GM21786 (cell line): ENCODE results near the gene DUSP3.

Experiments
- ATAC-seq: cut with Tn5 transposase; IDR thresholded peaks from one replicate; pipeline ENCODE4 v1.9.1; 2021; ENCODE audit not compliant: unreplicated experiment

DUSP3 gene

DNA sequence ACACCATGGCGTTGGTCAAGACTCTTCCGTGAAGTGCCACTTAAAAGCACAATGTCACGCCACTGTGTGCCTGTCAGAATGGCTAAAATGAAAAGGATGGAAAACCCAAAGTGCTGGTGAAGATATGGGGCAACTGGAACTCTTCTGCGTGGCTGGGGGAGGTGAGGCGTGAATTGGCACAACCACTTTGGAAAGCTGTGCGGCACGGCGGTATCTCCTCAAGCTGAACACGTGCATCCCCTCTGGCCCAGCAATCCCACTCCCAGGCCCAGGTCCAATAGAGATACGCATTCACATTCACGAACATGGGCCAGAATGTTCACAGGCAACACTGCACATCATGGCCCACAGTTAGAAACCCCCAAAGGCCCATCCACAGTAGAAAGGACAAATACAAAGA lies 8.9 kb downstream of the DUSP3 start:
- no peak for ATAC-seq

DNA sequence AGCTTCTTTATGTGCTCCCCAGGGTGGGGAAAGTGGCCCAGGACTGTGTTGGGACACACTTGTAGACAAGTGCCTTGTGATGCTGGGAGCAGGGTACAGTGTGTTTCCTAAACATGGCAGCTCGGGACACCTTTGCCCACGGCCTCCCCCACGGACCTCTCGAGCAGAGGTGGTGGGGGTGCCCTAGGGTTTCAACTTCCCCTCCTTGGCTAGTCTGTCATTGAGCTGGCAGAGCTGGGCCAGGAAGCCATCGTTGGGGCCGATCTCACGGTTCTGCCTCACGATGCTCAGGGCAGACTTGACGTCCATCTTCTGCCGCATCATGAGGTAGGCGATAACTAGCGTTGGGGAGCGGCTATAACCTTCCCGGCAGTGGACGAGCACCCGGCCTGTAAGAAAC lies 9.4 kb downstream of the DUSP3 start:
- ATAC-seq, result no peak

DNA sequence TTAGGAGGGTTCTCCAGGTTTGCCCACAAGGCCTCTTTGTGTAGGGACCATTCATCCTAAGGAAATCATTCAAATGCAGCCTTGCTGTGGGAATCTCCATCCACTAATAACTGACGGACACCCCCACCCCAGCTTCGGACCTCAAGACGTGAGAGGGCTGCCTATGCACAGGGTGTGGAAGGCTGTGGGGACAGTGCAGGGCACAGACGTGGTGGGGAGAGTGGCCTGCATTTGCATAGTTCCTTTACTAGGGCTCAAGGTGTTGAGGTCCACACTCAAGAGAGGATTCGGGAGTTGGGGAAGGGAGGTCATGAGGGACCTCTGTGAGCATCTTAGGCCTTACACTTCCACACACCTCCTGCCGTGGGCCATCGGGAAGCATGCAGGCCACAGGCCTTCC lies 9.8 kb downstream of the DUSP3 start:
- no peak for ATAC-seq

DNA sequence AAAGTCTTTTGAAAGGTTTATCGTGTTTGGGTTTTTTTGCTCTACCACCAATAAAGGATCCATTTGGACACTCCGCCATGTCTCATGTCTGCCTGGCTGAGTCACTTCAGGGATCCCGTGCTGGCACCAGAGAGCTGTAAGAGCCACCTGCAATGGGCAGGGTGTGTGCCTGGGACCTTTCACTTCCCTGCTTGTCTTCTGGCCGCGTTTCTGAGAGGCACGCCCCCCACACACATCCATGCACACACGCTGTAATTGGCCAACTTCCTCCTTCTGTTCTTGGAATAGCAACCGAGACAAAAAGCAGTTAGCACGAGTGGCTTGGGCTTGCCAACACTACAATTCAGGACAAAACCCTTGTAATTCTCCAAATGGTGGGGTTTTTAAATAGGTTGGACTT lies 10.4 kb downstream of the DUSP3 start:
- ATAC-seq, result no peak

DNA sequence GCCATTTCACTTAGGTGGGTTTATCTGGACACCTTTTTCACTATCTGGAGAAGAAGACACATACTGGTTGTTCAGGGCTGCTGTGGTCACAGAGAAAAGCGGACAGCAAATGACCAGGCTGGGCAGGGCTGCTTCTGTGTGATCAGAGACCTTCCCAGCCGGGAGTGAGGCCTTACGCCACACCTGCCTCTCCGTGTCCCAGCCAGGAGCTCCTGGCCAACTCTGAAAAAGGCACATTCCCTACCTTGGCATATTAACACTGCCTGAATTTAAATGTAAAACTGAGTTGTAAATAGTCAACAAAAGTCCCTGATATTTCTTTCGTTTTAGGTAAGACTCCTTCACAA lies 11.1 kb downstream of the DUSP3 start:
- no peak for ATAC-seq

DNA sequence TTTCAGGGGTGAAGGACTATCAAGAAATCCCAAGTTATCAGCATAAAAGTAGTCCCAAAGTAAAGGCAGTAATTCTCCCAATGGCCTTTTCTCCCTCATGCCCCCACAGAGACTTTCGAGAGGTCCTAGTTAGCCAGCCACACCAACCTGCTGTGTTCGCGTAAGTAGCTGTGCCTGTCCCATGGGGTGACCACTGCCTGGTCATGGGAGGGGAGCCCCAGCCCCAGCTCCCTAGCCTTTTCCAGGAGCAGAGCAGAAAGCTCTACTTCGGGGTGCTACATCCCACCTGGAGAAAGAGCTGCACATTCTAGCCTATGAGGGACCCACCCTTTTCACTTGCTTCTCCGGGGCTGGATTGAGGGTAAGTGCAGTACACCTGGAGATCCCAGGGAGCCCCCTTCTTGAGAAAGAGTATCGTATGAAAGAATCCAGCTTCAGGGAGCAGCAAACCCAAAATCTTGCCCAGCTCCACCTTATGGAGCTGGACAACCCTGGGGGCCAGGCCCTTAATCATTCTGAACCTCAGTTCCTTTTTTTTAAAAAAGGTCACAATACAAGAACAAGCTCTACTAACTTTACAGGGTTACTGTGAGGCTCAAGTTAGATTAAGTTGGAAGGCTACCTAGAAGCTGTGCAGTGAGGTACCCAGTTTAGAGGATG lies 11.6 kb downstream of the DUSP3 start:
- no peak for ATAC-seq

DNA sequence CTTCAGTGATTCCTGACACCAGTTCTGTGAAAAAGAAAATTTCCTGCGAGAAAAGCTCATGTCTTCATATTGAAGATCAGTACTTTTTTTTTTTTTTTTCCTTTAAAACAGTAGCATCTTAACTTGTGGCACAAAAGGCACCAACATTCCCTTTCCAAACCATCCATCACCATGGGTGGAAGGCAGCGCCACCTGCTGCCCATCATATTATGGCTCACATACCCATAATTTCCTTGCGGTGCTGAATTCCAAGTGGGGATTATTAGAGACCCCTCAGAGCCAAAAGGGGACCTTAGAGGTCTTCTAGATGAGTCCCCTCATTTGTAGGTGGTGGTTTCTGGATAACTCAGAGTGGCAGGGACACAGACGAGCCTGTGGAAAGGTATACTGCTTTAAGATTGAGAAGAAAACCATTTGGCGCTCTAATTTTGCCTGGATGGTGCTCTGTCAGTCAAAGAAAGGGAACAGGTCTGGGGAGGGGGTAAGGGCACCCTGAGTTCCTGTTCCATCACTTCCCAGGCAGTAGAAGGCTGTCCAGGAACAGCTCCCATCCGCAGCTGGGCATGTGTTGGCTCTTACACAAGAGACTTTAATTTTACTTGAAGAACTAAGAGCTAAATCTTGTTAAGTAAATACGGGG lies 12.2 kb downstream of the DUSP3 start:
- ATAC-seq, result no peak

DNA sequence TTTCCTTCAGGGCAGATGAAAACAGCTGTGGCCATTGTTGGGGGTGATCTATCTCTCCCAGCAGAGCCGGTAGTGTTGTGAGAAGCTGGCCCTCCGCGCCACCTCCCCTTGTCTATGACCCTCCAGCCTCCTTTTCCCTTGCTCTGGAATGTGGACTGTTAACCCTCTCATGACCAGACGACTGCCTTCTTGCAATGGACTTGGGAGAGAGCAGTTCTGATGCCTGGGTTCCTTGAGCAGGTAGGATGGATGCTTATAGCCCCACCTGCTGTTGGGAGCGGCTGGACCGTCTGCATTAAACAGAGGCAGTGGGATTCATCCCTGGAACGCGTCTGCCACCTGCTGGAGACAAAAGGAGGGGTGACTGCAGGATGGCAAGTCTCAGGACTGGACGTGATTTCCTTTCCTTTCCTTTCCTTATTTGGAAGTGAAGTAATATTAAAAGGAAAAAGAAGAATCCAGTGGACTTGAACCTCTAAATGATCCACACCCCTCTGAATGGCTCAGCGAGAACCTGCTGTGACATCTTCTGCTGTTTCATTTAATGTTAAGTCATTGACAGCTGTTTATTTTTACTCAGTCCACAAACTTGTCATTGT lies 18.4 kb downstream of the DUSP3 start:
- no peak for ATAC-seq

DNA sequence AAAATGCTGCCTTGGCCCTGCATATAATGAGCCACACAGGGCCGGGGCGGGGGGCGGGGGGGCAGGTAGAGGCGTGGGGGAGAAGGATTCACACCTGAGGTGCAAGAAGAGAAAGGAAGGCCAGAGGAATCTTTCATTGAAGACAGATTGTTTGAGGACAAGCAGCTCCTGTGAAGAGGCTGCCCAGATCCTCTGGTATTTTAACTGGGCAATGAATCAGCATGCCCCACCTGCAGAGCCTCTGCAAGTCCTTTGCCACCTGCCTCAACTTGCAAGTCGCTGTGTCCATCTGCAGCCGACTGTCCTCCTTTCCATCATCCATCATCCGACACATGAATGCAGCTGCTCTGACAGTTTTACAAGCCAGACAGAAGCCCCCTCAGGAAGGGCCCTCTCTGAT lies 18.9 kb downstream of the DUSP3 start:
- ATAC-seq, result no peak

DNA sequence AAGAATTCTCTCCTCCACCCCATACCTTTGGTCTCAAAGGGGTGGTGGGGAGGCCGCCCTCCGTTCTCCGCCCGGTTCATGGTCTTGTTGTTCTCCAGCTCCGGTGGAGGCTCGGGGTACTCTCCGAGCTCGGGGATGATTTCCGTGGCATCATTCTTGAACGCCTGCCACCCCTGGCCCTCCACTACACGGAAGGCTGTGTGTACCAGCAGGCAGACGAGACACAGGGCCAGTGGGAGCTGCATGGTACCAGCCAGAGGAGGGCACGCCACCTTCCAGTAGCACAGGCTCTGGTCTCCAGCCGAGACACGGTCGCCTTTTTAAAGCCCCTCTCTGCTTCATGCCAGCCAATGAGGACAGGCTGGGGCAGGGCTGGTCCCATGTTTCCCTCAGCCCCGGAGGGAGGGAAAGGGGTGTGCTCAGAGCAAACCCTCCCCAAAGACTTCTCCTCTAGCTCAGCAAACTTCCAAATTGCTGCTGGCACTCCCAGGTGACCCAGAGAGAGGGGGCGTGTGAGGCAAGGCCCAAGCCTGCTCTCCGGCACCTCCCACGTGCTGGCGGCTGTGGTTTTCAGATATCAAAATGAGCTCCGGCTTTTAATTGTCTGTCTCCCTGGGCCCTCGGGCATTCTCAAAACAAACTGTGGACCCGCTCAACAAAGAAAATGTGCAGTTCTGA lies 20.1 kb downstream of the DUSP3 start, which contains the start of gene SOST:
SOST (minus strand) TSS at position 295 of the 678 bp plus-strand sequence; CDS start at position 245, 50 bp downstream.
- ATAC-seq, result no peak

DNA sequence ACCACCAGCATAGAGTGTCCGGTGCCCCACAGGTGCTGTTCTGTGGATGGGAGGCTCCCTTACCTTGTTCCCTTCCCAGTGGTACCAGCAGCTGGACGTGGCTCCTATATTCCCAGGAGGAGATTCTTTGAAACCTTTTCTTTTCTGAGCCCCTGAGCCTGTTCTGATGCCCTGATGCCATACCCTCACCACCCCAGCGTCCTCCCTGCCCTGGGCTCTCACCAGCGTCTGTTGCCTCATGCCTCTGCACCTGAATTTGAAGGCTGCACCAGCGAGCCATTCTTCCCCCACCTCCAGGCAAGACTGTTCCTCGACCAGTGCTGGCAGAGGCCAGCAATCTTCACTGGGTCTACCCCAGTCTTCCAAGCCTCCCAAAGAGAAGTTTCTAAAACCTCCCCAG lies 20.7 kb downstream of the DUSP3 start:
- ATAC-seq, result no peak

DNA sequence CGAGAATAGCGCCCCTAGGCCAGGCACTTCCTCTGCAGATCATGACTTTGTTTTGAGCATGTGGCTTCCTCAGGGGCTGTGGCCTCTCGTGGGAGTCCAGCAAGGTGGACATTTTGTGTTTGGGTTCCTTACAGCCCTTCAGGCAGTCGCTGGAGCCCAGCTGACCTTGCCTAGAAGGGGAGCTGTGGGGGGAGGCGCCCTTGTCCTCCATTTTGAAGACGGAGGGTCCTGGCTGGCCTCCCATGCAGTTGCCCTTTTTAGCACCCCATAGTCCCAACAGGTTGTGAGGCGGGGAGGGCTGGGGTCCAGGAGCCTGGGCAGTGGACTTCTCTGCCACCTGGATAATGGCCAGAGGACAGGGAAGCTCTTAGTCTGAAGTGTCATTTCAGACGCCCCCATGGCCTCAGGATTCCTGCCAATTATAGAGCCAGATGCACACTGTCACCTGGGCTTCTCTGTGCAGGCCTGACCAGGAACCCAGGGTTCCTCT lies 21.6 kb downstream of the DUSP3 start:
- ATAC-seq, result no peak

DNA sequence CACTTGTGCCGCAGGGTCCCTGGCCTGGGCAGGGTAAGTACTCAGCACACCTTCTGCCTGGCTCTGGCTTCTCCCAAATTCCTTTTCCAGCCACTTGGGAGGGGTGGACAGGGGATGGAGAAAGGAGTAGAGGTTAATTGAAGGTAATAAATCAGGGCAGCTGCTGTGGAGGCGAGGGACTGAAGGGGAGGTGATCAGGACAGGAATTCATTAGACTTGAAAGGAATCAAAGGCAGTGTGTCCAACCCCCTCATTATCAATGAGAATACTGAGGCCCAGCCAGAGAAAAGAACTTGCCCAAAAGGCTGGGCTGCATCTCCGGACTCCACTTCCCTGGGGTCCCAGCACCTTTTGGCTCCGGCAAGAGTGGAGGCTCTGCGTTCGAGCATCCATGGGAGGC lies 22.6 kb downstream of the DUSP3 start:
- no peak for ATAC-seq

DNA sequence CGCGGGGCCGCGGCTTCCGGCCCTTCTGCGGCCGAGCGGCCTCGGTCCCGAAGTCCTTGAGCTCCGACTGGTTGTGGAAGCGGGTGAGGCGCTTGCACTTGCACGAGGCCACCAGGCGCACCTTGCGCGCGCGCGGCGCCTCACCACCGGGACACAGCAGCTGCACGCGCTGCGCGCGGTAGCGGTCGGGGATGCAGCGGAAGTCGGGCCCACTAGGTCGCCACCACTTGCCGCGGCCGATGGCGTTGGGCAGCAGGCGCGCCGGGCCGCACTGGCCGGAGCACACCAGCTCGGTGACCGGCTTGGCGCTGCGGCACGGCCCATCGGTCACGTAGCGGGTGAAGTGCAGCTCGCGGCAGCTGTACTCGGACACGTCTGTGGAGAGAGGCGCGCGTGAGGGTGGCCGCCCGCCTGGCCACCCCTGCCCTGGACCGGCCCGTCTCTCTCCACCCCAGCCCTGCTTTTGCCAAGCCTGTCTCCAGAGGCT lies 23.3 kb downstream of the DUSP3 start:
- no peak for ATAC-seq

DNA sequence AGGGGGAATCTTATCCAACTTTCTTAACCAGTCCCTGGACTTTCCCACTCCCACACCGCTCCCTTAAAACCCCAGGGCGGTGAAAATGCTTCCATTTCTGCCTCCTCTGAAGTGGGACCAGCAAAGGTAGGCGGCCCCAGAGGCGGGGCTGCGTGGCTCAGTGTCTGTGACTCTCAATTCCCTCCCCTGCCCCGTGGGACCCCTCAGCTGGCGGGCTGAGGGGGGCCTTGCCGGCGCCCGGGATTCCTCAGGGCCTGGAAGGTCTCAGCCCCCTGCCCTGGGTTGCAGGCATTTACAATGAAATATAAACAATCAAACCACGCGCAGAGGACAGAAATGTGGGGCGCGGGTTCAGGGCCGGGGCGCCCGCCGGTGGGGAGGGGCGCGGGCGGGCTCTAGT lies 23.8 kb downstream of the DUSP3 start:
- no peak for ATAC-seq

DNA sequence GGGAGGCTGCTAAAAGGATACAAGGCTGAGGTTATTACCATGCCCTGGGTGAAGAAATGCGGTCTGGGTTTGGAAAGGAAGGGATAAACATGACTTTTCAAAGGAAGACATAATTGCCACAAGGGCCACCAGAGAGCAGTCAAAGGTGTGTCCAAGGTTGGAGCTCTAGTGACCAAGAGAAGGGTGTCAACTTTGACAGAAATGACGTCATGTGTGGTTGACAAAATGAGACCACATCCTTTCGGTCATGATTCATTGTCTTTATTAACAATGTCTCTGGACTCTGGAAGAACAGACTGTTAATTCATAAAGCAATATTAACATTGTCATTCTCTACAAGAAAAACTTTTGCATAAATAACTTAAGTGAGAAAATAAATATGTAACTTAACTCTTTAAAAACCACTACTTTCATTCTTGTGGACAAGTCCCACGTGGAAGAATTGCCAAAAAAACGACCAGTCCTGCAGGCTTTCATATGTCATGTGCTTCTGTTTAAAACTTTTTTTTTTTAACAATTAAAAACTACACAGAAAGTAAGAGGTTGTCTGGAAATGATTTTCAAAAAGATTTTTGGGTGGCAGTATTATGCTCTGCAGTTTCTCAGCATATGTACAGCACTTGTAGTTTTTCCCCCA lies 25.2 kb downstream of the DUSP3 start:
- no peak for ATAC-seq

DNA sequence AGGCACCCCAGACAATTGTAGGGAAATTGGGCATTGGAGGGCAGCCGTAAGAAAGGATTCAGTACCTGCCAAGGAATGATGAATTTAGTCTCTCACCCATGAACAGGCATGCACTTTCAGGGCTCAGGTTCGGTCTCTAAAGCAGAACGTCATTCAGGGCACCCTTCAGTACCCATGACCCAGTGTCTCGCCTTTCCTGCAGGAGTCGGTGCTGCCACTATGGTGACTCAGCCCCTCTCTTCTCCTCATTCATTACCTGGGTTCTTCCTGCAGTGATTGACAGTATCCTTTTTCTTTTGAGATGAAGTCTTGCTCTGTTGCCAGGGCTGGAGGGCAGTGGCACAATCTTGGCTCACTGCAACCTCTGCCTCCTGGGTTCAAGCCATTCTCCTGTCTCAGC lies 28.6 kb downstream of the DUSP3 start:
- no peak for ATAC-seq

DNA sequence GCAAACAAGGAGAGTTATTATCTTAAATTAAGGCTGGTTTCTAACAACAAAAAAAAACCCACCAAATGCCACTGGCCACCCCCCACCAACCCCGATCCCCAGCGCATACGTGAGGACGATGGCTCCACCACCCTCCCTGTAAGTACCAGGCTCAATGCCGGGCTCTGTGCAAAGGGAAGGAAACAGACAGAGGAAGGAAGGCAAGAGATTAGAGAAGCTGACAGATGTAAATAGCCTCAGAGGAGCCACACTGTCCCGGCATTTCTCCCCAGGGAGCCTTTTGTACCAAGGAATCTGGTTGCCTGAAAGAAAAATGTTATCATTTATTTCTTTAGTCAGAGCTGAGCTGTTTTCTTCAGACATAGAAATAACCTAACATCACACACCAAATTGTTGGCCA lies 33.2 kb downstream of the DUSP3 start:
- no peak for ATAC-seq

DNA sequence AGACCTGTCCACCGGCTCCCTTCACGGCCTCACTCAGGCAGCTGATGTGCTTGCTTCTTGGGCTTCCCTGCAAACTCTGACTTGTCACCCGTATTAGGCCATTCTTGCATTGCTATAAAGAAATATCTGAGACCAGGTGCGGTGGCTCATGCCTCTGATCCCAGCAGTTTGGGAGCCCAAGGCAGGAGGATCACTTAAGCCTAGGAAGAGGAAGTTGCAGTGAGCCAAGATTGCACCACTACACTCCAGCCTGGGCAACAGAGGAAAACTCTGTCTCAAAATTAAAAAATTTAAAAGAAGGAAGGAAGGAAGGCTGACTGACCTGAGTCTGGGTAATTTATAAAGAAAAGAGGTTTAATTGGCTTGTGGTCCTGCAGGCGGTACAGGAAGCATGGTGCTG lies 37.1 kb downstream of the DUSP3 start:
- no peak for ATAC-seq

DNA sequence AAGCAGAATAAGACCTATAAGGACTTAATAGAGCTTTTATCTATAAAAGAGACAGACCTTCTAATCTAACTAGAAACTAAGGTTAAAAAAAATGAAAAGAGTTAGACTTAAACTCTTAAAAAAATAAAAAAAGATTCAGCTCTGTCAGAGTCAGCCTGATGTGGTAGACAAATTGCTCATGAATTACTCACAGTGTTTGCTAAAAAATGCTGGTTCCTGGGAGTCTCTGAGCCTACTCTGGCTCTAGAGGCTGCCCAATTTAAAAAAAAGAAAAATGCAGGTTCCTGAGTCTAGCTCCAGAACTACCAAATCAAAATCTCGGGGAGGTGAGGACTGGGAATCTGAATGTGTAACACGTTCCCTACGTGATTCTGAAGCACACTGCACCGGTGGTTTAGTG lies 38.2 kb downstream of the DUSP3 start:
- no peak for ATAC-seq

DNA sequence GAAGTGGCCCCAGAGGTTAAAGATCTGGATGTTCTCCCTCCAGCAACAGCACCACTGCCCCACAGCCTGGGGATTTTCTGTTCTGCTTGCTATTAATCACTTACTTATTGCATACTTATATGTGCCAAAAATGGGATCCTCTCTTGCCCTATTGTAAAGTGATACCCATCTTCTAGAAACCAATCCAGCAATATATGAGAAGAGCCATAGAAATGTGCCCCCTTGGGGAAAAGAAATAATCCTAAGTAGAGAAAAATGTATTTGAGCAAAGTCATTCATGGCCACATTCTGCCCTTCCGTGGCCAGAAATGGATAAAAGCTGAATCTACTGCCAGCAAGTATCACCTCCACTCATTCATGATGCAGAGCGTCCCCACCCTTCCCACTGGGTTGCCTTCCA lies 41.1 kb downstream of the DUSP3 start:
- ATAC-seq, result no peak
